CD4-positive, CD25-positive, alpha-beta regulatory T cell (primary cell): ENCODE results near the gene EIF5AL1. TPM values are rescaled to one million over a fixed set of nuclear protein-coding genes. Genes with fewer than 3 reads are reported as not detected.
"Not testable (repeated sequence)": the region's sequence is repeated elsewhere in the genome, so short reads cannot be mapped to it uniquely, and the experiment has no call there.

Source experiments
- ATAC-seq, 2 donors: fragments of 150-1000 bp; cut with Tn5 transposase; one replicate each; pipeline ENCODE4 v1.10.0; 2021; ENCODE audit warnings: low read depth in 2 of 2, moderate number of reproducible peaks in 2 of 2, moderate library complexity in 1 of 2
- DNase-seq, 3 donors: peaks; one replicate each; pipeline versions ENCODE4 v3.0.0 to v3.0.0-alpha.2; 2012 to 2022; ENCODE audit warnings: mixed read lengths in 1 of 3
- H3K27ac ChIP-seq: one replicate; pipeline ENCODE4 v1.7.0; 2013; ENCODE audit warnings: mild to moderate bottlenecking, low read length; ENCODE audit not compliant: insufficient read depth, poor library complexity, severe bottlenecking
- H3K27me3 ChIP-seq: one replicate; pipeline ENCODE4 v1.7.0; 2013; ENCODE audit warnings: low read length; ENCODE audit not compliant: control insufficient read depth, insufficient read depth
- H3K36me3 ChIP-seq: one replicate; pipeline ENCODE4 v1.7.0; 2013; ENCODE audit warnings: mild to moderate bottlenecking, low read length, moderate library complexity; ENCODE audit not compliant: control insufficient read depth, insufficient read depth
- H3K4me1 ChIP-seq: 2 replicates; pipeline ENCODE4 v1.7.0; 2013; ENCODE audit warnings: mild to moderate bottlenecking, low read length; ENCODE audit not compliant: insufficient read depth, control insufficient read depth, poor library complexity, severe bottlenecking
- H3K4me3 ChIP-seq: one replicate; pipeline ENCODE4 v1.7.0; 2013; ENCODE audit warnings: low read depth, mild to moderate bottlenecking, low read length, moderate library complexity
- H3K9me3 ChIP-seq, 2 experiments: 1 replicate in 1 of 2; 2 replicates in 1 of 2; pipeline ENCODE4 v1.7.0; 2013; ENCODE audit warnings: low read length in 2 of 2, mild to moderate bottlenecking in 1 of 2, moderate library complexity in 1 of 2; ENCODE audit not compliant: control insufficient read depth in 2 of 2
- H3K27ac Mint-ChIP-seq, 3 donors: one replicate each; pipeline ENCODE4 v1.8.0; 2020 to 2022; ENCODE audit warnings: mild to moderate bottlenecking in 3 of 3, mixed read lengths in 3 of 3, moderate library complexity in 2 of 3
- H3K27me3 Mint-ChIP-seq: one replicate; pipeline ENCODE4 v1.8.0; 2022; ENCODE audit warnings: mild to moderate bottlenecking, mixed read lengths
- H3K36me3 Mint-ChIP-seq: one replicate; pipeline ENCODE4 v1.8.0; 2020; ENCODE audit warnings: mixed read lengths
- H3K4me1 Mint-ChIP-seq, 4 donors: one replicate each; pipeline ENCODE4 v1.8.0; 2020 to 2022; ENCODE audit warnings: mixed read lengths in 4 of 4, mild to moderate bottlenecking in 1 of 4
- H3K4me3 Mint-ChIP-seq, 4 donors: one replicate each; pipeline ENCODE4 v1.8.0; 2020 to 2022; ENCODE audit warnings: mild to moderate bottlenecking in 4 of 4, mixed read lengths in 4 of 4, moderate library complexity in 3 of 4
- H3K9me3 Mint-ChIP-seq, 7 donors: one replicate each; pipeline ENCODE4 v1.8.0; 2020 to 2022; ENCODE audit warnings: mixed read lengths in 7 of 7, mild to moderate bottlenecking in 3 of 7, moderate library complexity in 2 of 7
- polyA plus RNA-seq, 4 donors: library from polyadenylated mRNA; unstranded; fragments of 300-500 nt; fragmentation: Illumina TruSeq; gene quantifications; one replicate each; pipeline ENCODE4 v1.2.3, GENCODE V29; 2021
- total RNA-seq: library from RNA; stranded (reverse); gene quantifications from one replicate; pipeline ENCODE4 v1.2.3, GENCODE V29; 2022

Gene EIF5AL1
- total RNA-seq (not detected), polyA plus RNA-seq (under 1 TPM; 0.11 to 0.45 (median 0.25) TPM)

DNA sequence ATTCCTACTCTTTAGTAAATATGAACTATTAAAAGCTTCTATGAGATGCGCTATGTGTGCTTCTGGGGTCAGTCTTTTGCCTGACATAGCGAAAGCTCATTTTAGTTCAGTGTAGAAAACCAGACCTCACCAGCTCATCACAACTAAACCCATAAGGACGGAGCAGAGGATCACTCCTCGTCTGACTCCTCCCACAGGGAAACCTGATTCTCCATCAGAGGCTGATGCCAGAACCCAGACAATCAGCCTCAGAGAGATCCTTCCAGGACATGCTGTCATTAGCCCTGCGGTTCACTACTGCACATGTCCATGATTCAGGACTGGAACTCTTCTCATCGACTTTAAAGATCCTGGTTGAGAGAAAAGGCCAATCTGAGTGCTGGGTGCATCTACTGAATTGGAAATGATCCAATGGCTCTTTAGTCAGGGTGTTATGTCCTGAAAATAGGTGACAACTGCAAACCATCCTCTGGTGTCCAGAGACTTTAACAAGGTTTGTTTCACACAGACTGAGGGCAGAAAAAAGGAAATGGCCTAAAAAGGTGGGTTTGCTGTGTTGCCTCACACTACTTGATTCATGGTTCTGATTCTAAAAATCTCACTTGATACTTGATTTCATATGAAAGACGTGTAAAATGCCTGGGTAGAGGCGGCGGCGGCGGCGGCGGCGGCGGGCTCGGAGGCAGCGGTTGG is at the start of gene EIF5AL1:
Gene EIF5AL1 (plus strand): TSS at position 643 of the 693 bp plus-strand sequence. CDS start 117 bp downstream, outside the sequence.
- H3K9me3 Mint-ChIP-seq, DNase-seq, H3K4me3 ChIP-seq, H3K9me3 ChIP-seq, H3K27me3 Mint-ChIP-seq, H3K27me3 ChIP-seq, H3K4me3 Mint-ChIP-seq, H3K36me3 ChIP-seq, H3K27ac ChIP-seq, H3K27ac Mint-ChIP-seq, H3K4me1 Mint-ChIP-seq, H3K4me1 ChIP-seq, ATAC-seq, H3K36me3 Mint-ChIP-seq: not testable (repeated sequence)

- Mint-ChIP-seq H3K4me1 (no peaks in the 10 kb centered on the region), H3K9me3 (no peaks in the 10 kb centered on the region), H3K27ac (no peak overlapping the region), H3K27me3 (peaks cover 5% of the 10 kb centered on the region), H3K36me3 (no peaks in the 10 kb centered on the region), H3K4me3 (no peak overlapping the region)
- no peak for DNase-seq
- H3K4me3 ChIP-seq = no peak overlapping the region
- ATAC-seq = no peak
- no peak overlapping the region for H3K27ac ChIP-seq
- H3K36me3 ChIP-seq = no peaks in the 10 kb centered on the region
- peaks cover 2% of the 10 kb centered on the region for H3K27me3 ChIP-seq
- H3K9me3 ChIP-seq = no peaks in the 10 kb centered on the region
- no peaks in the 10 kb centered on the region for H3K4me1 ChIP-seq
Observed at GRCh38 chr10:79463578-79464496, 48.5 kb upstream of the EIF5AL1 start.

DNA sequence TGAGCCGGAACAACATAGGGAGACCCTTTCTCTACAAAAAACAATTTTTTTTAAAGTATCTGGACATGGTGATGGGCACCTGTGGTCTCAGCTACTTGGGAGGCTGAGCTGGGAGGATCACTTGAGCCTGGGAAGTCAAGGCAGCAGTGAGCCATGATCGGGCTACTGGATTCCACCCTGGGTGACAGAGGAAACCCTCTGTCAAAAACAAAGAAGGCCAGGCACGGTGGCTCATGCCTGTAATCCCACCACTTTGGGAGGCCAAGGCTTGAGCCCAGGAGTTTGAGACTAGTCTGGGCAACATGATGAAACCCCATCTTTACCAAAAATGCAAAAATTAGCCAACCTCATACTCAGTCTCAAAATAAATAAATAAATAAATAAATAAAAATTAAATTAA is 47.0 kb upstream of the EIF5AL1 start:
- no peak for ATAC-seq
- H3K27ac ChIP-seq = no peak overlapping the region
- H3K9me3 ChIP-seq = no peaks in the 10 kb centered on the region
- H3K27me3 ChIP-seq = peaks cover 2% of the 10 kb centered on the region
- H3K36me3 Mint-ChIP-seq = no peaks in the 10 kb centered on the region
- no peaks in the 10 kb centered on the region for H3K9me3 Mint-ChIP-seq
- no peaks in the 10 kb centered on the region for H3K36me3 ChIP-seq
- no peak overlapping the region for H3K4me3 Mint-ChIP-seq
- H3K4me3 ChIP-seq = no peak overlapping the region
- no peaks in the 10 kb centered on the region for H3K4me1 ChIP-seq
- no peaks in the 10 kb centered on the region for H3K4me1 Mint-ChIP-seq
- H3K27ac Mint-ChIP-seq = no peak overlapping the region
- peaks cover 5% of the 10 kb centered on the region for H3K27me3 Mint-ChIP-seq
- no peak for DNase-seq

DNA sequence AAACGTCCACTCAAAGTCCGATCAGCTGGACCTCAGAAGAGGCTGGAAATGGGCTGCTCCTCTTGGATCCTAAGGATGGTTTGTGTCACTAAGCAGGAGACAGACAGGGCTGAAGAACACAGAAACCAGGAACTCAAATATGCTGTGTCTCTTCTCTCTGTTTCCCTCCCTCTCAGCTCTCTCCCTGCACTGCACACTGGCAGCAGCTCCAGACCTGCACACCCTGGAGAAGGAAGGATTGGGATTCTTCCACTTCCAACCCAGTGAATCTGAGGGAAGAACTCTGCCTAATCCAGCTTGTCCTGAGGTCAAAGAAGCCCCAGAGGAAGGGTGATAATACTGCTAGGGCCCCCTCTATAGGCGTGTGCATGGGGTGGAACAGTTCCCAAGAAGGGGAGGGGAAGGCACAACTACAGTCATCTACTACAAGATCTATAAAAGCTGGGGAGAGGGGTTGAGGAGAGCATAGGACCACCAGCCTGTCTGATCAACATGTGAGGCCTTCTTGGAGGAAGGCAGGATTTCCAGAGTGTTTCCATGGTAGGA is 44.2 kb upstream of the EIF5AL1 start:
- H3K9me3 Mint-ChIP-seq = no peaks in the 10 kb centered on the region
- H3K4me3 Mint-ChIP-seq = no peak overlapping the region
- H3K27me3 ChIP-seq = peaks cover 5% of the 10 kb centered on the region
- ATAC-seq (no peak), DNase-seq (no peak)
- no peaks in the 10 kb centered on the region for H3K36me3 Mint-ChIP-seq
- peaks cover 16% of the 10 kb centered on the region for H3K27me3 Mint-ChIP-seq
- H3K4me3 ChIP-seq = no peak overlapping the region
- H3K9me3 ChIP-seq = no peaks in the 10 kb centered on the region
- no peaks in the 10 kb centered on the region for H3K4me1 ChIP-seq
- no peak overlapping the region for H3K27ac Mint-ChIP-seq
- no peak overlapping the region for H3K27ac ChIP-seq
- H3K4me1 Mint-ChIP-seq = no peaks in the 10 kb centered on the region
- H3K36me3 ChIP-seq = no peaks in the 10 kb centered on the region

DNA sequence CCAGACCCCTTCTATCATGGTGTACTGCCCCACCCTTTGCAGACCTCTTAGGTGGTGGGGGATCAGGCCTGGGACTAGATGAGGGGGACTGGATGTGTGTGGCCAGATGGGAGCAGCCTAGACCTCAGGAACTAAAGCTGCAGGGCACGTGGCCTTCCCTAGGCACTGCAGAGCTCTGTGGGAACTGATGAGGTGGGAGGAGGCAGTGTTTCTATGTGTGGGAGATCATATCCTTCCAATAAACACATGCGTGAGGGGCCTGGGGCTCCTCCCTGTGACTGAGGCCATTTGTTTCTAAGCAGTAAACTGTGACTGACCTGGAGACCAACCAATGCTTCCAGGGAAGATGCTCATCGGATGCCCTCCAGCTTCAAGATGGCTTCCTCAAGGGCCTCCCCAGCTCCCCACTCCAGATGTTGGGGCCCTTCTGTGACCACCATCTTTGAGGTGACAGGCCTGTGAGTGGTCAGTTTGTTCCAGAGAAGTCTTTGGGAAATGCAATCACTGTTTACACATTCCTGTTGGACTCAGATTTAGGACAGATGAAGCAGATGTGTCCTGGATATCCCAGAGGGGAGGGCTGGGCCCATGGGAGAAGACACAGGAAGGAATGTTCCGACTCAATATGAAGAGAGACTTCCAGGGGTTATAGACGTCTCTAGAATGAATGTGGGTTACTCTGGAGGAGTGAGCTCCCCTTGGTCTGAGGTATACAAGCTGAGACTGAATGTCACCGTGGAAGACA is 43.3 kb upstream of the EIF5AL1 start:
- Mint-ChIP-seq H3K27me3 (peaks cover 23% of the 10 kb centered on the region), H3K4me3 (no peak overlapping the region), H3K27ac (no peak overlapping the region), H3K4me1 (no peaks in the 10 kb centered on the region), H3K9me3 (no peaks in the 10 kb centered on the region), H3K36me3 (no peaks in the 10 kb centered on the region)
- peaks cover 5% of the 10 kb centered on the region for H3K27me3 ChIP-seq
- no peak for ATAC-seq
- H3K4me3 ChIP-seq = no peak overlapping the region
- no peak overlapping the region for H3K27ac ChIP-seq
- H3K36me3 ChIP-seq = no peaks in the 10 kb centered on the region
- H3K9me3 ChIP-seq = no peaks in the 10 kb centered on the region
- no peaks in the 10 kb centered on the region for H3K4me1 ChIP-seq
- no peak for DNase-seq

DNA sequence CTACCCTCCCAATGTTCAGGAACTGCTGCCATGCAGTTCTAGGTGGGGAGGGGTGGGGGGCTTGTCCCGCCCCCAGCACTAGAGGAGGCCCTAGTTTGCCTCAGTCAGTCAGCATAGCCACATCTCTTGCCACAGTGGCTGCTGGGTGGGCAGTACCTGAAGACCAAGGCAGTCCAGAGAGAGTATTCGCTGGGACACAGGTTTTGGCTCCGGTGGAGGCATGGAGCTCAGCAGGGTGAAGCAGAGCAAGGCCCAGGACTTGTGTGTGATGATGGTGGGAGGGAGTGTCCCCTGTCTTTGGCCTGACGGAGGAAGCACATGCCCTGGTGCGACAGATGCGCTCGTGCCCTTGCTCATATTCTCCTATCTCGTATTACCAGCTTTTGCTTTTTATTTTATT is 42.2 kb upstream of the EIF5AL1 start:
- no peak for ATAC-seq
- no peaks in the 10 kb centered on the region for H3K36me3 Mint-ChIP-seq
- no peaks in the 10 kb centered on the region for H3K9me3 ChIP-seq
- peaks cover 3% of the 10 kb centered on the region for H3K27me3 ChIP-seq
- H3K27me3 Mint-ChIP-seq = peaks cover 28% of the 10 kb centered on the region
- H3K36me3 ChIP-seq = no peaks in the 10 kb centered on the region
- H3K4me1 Mint-ChIP-seq = no peaks in the 10 kb centered on the region
- no peaks in the 10 kb centered on the region for H3K9me3 Mint-ChIP-seq
- H3K4me1 ChIP-seq = no peaks in the 10 kb centered on the region
- H3K27ac Mint-ChIP-seq = no peak overlapping the region
- no peak overlapping the region for H3K4me3 Mint-ChIP-seq
- no peak for DNase-seq
- H3K27ac ChIP-seq = no peak overlapping the region
- H3K4me3 ChIP-seq = no peak overlapping the region

DNA sequence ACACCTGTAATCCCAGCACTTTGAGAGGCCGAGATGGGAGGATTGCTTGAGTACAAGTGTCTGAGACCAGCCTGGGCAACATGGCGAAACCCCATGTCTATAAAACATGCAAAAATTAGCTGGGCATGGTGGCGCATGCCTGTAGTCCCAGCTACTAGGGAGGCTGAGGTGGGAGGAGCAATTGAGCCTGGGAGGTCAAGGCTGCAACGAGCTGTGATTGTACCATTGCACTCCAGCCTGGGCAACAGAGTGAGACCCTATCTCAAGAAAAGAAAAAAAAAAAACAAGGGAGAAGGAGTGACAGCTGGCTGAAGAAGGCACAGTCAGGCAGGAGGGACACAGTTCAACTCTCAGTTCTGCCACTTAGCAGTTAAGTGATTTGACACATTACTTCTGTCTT is 40.6 kb upstream of the EIF5AL1 start:
- Mint-ChIP-seq H3K36me3 (no peaks in the 10 kb centered on the region), H3K9me3 (no peaks in the 10 kb centered on the region), H3K4me3 (peak overlapping the region in 1 of 4 donors; percentile 34), H3K27ac (peak overlapping the region in 1 of 3 donors; percentile 64), H3K4me1 (no peaks in the 10 kb centered on the region), H3K27me3 (peaks cover 34% of the 10 kb centered on the region)
- no peak overlapping the region for H3K27ac ChIP-seq
- H3K4me1 ChIP-seq = no peaks in the 10 kb centered on the region
- H3K4me3 ChIP-seq = no peak overlapping the region
- peaks cover 10% of the 10 kb centered on the region for H3K27me3 ChIP-seq
- no peak for ATAC-seq
- no peaks in the 10 kb centered on the region for H3K9me3 ChIP-seq
- no peaks in the 10 kb centered on the region for H3K36me3 ChIP-seq
- DNase-seq = no peak
